CD4-positive, alpha-beta T cell treated with Interleukin-15 for 1 hour (primary cell): ENCODE data around the gene FSTL3.
"Not testable (repeated sequence)": the region's sequence is repeated elsewhere in the genome, so short reads cannot be mapped to it uniquely, and the experiment has no call there.

Experiments
- DNase-seq: peaks from one replicate; pipeline ENCODE4 v3.0.0-alpha.2; 2020

FSTL3 gene

GRCh38 chr19:676339-677105 lies at the start of gene FSTL3:
FSTL3 (plus strand) TSS chr19:676392; CDS start chr19:676424, 32 bp downstream.
- DNase-seq, result no peak

- DNase-seq, result not testable (repeated sequence)
Measured at GRCh38 chr19:626566-626965, 49.6 kb upstream of the FSTL3 start.

GRCh38 chr19:628168-628567 lies 48.0 kb upstream of the FSTL3 start:
- DNase-seq, result no peak

- DNase-seq, result not testable (repeated sequence)
Measured at GRCh38 chr19:629515-629914, 46.7 kb upstream of the FSTL3 start.

DNA sequence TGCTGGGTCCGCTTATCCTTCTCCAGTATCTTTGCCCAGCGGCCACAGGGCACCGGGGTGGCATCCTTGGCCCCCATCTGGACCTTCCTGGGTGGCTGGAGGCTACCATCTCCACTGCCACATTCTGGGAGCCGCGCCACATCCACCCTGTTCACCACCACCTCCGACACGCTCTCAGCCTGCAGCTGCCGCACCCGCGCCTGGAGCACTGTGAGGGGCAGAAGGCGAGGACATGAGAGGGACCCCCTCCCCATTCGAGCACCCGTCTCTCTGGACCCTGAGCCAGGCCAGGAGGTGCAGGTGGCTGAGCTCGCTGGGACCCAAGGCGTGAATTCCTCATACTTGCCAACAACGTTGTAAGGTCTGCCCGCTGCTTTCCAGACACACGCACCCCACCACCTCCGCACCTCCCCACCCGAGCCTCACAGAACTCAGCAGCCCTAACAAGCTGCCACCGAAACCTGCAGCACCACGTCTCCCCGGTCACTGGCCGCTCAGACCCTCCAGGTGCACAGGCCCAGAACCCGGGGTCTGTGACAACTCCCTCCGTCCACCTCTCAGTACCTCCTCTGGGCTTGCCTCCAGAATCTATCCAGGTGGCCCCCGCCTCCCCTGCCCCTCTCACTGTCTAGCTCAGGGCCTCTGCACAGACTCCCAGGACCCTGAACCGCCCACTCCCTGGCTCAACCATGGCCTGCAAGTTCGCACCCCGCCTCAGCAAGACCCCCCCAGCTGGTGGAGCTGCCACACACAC lies 46.1 kb upstream of the FSTL3 start:
- DNase-seq, result no peak

- no peak for DNase-seq
Measured at GRCh38 chr19:632579-633067, 43.6 kb upstream of the FSTL3 start.

DNA sequence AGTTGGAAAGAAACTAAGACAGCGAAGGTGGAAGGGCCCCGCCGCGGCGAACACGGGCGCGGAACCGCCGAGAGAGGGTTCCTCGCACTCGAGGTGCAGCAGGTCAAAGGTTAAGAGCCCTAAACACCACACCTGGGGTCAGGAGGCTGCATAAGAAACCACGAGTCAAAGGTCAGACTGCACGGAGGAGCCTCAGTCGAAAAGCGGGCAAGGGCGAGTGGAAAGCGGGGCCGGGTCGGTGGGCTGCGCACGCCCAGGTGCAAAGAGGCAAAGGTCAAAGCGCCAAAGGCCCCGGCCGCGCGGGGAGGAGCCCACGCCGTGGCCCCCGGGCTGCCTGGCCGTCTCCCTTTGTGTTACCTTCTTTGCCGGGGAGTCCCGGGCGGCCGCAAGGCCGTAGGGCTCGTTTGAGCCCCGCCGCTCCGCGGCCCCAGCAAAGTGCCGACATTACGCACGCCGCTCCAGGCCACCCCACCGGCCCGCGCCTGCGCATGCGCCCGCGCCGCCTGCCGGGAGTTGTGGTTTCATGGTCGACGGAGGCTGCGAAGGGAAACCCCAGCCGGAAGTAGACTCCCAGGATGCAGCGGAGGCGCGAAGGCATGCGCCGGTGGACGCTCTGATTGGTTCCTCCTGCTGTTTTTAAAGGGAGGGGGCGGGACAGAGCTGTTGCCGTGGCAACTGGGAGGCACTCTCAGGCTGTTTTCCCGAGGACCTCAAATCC lies 43.0 kb upstream of the FSTL3 start, which contains the start of gene POLRMT:
TSS of gene POLRMT (minus strand) at position 470 of the 718 bp plus-strand sequence. CDS start at position 445, 25 bp downstream.
- DNase-seq, result peak; percentile 98

DNA sequence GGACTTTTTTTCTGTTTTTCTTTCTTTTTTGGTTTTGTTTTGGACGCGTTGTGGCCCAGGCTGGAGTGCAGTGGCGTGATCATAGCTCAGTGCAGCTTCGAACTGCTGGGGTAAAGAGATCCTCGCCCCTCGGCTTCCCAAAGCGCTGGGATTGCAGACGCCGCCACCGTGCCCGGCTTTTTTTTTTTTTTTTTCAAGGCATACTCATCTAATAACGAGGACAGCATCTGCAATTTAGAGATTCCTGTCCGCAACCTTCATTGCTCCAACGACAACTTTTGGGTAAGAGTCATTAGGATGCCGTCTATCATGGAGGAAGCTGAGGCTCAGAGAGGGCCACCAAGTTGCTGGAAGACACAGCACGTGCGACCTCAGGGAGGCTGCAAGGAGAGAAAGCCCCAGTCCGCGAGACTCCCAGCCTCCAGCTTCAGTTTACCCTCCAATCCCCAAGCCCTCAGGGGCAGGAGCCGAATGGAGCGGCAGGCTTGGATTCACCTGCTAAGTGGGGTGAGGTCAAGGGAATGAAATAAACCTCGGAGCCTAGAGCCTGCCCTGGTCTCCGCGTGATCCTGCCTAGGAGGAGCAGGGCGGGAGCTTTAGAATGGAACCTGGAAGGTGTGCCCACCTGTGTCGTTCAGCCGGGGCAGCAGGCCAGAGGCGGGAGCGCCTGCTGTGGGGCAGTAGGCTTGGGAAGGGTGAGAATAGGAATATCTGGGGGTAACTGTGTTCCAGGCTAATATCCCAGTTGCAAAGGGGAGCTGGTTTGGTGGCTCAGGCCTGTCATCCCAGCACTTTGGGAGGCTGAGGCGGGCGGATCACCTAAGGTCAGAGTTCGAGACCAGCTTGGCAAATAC lies 42.2 kb upstream of the FSTL3 start:
- no peak for DNase-seq

- no peak for DNase-seq
Measured at GRCh38 chr19:634975-635652, 41.1 kb upstream of the FSTL3 start.

DNA sequence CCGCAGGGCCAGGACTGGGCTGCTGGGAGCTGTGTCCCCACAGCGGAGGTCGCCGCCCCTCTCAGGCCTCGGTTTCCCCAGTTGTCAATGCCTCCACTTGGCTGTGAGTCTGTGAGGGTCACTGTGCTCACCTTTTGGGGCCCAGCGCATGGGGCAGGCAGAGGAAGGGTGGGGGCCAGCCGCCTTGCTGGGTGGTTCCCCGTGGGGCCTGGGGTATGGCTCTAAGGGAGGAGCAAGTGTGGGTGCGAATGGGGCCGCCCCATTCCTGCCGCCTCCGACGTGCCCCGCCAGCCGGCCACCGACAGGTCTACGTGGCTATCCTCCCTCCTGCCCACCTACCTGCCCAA lies 37.3 kb upstream of the FSTL3 start:
- DNase-seq, result no peak

- peak; percentile 93 for DNase-seq
Measured at GRCh38 chr19:639253-640160, 36.7 kb upstream of the FSTL3 start, which contains the start of gene FGF22. FGF22 (plus strand) TSS chr19:639879; CDS start chr19:639926, 47 bp downstream.

DNA sequence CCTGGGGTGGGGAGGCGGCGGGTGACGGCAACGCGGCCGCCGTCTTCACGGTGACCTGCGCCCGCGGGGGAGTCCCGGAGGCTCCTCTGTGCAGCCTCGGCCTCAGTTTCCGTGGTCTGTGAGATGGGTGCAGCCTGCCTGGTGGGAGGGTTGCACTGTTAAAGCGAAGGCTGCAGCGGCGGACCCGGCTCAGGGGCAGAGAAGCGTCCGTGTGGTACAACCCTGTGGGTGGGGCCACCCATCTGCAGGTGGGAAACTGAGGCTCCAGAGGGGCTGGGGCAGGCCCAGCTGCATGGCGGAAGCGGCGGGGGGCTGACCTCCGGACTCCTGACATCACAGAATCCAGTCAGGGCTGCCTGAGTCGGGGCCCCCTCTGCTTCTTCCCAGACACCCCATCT lies 36.0 kb upstream of the FSTL3 start:
- no peak for DNase-seq

DNA sequence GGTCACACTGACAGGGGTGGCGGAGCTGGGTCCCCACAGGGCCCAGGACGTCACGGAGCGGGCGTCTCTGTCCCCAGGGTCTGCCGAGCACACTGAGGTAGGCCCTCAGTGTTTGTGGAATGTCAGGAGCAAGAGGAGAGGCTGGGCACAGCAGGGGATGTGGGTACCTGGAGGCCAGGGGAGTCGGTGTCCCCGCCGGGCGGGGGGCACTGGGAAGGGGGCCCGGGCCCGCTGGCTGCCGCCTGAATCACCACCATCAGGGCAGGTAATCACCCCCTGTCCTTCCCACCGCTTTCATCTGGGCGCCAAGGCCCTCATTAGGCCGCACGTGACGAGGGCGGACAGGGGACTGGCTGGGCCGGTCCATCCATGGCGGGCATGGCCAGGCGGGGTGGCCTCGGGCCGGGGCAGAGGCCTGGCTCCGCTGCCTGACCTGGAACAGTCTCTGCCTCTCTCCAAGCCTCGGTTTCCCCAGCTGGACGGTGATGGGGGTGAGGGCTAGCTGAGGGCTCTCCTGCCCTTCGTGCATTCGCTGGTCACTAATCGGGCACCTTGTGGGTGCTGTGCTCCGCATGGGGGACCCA lies 35.5 kb upstream of the FSTL3 start:
- DNase-seq, result no peak

- DNase-seq, result no peak
Measured at GRCh38 chr19:641702-642101, 34.5 kb upstream of the FSTL3 start.

DNA sequence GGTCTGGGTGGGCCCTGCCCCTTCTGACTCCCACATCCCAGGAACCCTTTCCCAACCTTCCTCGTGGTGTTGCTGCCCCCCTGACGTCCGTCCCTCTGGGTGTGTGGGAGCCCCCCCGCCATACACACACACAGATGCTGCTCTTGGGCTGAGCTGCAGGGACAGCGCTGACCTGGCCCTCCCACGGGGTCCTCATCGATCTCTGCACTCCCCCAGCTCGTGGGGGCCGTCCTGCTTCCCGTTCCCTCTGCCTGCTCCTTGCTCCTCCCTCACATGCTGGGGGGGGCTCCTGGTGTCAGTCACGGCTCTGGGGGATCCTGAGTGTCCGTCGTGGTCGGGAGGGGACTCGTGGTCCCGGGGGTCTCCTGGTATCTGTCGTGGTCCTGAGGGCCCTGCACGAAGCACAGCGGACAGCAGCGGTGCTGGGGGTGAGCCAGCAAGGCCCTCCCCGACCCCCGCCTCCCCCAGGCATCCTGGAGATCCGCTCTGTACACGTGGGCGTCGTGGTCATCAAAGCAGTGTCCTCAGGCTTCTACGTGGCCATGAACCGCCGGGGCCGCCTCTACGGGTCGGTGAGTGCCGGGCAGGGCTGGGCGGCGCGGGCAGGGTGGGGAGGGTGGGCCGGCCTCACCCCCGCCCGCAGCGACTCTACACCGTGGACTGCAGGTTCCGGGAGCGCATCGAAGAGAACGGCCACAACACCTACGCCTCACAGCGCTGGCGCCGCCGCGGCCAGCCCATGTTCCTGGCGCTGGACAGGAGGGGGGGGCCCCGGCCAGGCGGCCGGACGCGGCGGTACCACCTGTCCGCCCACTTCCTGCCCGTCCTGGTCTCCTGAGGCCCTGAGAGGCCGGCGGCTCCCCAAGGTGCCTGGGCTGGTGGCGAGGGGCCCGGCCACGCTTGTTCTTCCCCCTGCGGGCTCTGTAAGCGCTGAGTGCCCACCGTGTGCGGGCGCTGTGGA lies 33.1 kb upstream of the FSTL3 start:
- DNase-seq, result no peak

GRCh38 chr19:643736-644135 lies 32.5 kb upstream of the FSTL3 start:
- no peak for DNase-seq

- DNase-seq, result no peak
Measured at GRCh38 chr19:644363-644762, 31.8 kb upstream of the FSTL3 start.

- no peak for DNase-seq
Measured at GRCh38 chr19:644789-645188, 31.4 kb upstream of the FSTL3 start.
